ENCODE data around the gene MYRF. TPM values are rescaled to one million over a fixed set of nuclear protein-coding genes. Genes with fewer than 3 reads are reported as not detected.

Gene MYRF
- total and polyA plus RNA-seq, 2 of the 13 experiments (the other 11 are each of a cell fraction or from before 2014, with no cell fraction given) = 10.2 to 25.9 TPM

DNA sequence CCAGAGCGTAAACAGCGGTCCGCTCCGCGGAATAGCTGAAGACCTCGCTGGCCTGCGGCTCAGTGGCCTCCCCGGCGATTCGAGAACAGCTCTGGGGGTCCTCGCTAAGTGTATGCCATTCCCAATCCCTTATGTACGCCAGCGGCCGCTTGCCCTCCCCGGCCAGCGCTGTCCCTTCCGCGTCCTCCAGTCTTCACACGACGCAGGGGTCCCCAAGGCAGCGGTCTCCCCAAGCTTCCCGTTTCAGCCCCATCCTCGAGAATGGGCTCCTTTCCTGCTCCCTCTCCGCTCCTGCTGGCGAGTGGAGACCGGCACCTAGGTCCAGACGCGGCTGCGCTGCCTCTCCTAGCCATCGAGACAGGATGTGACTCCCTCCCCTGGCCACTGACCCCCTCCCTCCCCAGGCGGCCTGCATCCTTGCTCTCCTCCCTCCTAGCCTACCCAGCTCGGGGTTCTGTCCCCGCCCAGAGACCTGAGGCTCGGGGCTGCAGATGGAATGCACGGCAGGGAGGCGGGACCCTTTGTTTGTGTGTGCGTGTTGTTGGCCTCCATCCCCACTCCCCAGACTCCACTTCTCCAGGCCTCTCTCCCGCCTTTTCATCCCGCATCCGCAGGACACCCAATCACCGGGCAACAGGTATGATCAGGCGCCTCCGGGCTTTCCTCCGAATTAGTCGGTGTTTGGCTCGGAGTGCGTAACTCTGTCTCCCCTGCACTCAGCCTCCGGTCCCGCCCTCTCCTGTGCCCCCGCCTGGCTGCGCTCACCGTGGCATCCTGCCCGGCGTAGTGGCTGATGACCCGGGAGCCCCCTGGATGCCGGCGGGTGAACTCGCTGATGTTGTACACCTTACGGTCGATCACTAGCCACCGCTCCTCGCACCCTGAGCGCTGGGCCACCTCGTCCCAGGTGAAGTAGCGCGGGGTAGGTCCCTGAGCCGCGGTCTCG is 63.6 kb downstream of the MYRF start (continued):
- TF ChIP-seq, protein P1, sequence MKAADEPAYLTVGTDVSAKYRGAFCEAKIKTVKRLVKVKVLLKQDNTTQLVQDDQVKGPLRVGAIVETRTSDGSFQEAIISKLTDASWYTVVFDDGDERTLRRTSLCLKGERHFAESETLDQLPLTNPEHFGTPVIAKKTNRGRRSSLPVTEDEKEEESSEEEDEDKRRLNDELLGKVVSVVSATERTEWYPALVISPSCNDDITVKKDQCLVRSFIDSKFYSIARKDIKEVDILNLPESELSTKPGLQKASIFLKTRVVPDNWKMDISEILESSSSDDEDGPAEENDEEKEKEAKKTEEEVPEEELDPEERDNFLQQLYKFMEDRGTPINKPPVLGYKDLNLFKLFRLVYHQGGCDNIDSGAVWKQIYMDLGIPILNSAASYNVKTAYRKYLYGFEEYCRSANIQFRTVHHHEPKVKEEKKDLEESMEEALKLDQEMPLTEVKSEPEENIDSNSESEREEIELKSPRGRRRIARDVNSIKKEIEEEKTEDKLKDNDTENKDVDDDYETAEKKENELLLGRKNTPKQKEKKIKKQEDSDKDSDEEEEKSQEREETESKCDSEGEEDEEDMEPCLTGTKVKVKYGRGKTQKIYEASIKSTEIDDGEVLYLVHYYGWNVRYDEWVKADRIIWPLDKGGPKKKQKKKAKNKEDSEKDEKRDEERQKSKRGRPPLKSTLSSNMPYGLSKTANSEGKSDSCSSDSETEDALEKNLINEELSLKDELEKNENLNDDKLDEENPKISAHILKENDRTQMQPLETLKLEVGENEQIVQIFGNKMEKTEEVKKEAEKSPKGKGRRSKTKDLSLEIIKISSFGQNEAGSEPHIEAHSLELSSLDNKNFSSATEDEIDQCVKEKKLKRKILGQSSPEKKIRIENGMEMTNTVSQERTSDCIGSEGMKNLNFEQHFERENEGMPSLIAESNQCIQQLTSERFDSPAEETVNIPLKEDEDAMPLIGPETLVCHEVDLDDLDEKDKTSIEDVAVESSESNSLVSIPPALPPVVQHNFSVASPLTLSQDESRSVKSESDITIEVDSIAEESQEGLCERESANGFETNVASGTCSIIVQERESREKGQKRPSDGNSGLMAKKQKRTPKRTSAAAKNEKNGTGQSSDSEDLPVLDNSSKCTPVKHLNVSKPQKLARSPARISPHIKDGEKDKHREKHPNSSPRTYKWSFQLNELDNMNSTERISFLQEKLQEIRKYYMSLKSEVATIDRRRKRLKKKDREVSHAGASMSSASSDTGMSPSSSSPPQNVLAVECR (CRISPR knock-in tag; IDR thresholded peaks at IDR 0.05; ENCODE audit: borderline replicate concordance) = no peak
- TF ChIP-seq SRSF9 (IDR thresholded peaks at IDR 0.05; ENCODE audit: borderline replicate concordance, insufficient read depth, low read depth, low read length, poor library complexity, severe bottlenecking) (no peak), PHF5A (CRISPR knock-in tag; IDR thresholded peaks at IDR 0.05; ENCODE audit: low read depth, unreplicated experiment) (no peak), ZNF225 (CRISPR knock-in tag; IDR thresholded peaks at IDR 0.05) (no peak), SSRP1 (CRISPR knock-in tag; IDR thresholded peaks at IDR 0.05) (no peak), ZNF34 (CRISPR knock-in tag; IDR thresholded peaks at IDR 0.05; ENCODE audit: borderline replicate concordance) (no peak), ZSCAN12 (CRISPR knock-in tag; IDR thresholded peaks at IDR 0.05) (no peak; the same call in 1 of the 2 replicates), ZNF614 (CRISPR knock-in tag; IDR thresholded peaks at IDR 0.05; ENCODE audit: borderline replicate concordance) (peak; percentile 41; the same call in 1 of the 2 replicates), U2AF1 (optimal IDR thresholded peaks at IDR 0.05; ENCODE audit: low read depth, low read length) (peak; percentile 86), KDM6A (CRISPR knock-in tag; IDR thresholded peaks at IDR 0.05; ENCODE audit: low read depth) (no peak), MLLT10 (CRISPR knock-in tag; IDR thresholded peaks at IDR 0.05) (no peak), ZNF703 (CRISPR knock-in tag; IDR thresholded peaks at IDR 0.05; ENCODE audit: borderline replicate concordance) (no peak), PRMT3 (CRISPR knock-in tag; IDR thresholded peaks at IDR 0.05; ENCODE audit: borderline replicate concordance, low read depth) (no peak), JUND (CRISPR knock-in tag; IDR thresholded peaks at IDR 0.05) (0 out of 2 replicates have a peak, but pooled peaks have one; percentile 15)
- TF ChIP-seq, protein P2, sequence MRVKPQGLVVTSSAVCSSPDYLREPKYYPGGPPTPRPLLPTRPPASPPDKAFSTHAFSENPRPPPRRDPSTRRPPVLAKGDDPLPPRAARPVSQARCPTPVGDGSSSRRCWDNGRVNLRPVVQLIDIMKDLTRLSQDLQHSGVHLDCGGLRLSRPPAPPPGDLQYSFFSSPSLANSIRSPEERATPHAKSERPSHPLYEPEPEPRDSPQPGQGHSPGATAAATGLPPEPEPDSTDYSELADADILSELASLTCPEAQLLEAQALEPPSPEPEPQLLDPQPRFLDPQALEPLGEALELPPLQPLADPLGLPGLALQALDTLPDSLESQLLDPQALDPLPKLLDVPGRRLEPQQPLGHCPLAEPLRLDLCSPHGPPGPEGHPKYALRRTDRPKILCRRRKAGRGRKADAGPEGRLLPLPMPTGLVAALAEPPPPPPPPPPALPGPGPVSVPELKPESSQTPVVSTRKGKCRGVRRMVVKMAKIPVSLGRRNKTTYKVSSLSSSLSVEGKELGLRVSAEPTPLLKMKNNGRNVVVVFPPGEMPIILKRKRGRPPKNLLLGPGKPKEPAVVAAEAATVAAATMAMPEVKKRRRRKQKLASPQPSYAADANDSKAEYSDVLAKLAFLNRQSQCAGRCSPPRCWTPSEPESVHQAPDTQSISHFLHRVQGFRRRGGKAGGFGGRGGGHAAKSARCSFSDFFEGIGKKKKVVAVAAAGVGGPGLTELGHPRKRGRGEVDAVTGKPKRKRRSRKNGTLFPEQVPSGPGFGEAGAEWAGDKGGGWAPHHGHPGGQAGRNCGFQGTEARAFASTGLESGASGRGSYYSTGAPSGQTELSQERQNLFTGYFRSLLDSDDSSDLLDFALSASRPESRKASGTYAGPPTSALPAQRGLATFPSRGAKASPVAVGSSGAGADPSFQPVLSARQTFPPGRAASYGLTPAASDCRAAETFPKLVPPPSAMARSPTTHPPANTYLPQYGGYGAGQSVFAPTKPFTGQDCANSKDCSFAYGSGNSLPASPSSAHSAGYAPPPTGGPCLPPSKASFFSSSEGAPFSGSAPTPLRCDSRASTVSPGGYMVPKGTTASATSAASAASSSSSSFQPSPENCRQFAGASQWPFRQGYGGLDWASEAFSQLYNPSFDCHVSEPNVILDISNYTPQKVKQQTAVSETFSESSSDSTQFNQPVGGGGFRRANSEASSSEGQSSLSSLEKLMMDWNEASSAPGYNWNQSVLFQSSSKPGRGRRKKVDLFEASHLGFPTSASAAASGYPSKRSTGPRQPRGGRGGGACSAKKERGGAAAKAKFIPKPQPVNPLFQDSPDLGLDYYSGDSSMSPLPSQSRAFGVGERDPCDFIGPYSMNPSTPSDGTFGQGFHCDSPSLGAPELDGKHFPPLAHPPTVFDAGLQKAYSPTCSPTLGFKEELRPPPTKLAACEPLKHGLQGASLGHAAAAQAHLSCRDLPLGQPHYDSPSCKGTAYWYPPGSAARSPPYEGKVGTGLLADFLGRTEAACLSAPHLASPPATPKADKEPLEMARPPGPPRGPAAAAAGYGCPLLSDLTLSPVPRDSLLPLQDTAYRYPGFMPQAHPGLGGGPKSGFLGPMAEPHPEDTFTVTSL (CRISPR knock-in tag; IDR thresholded peaks at IDR 0.05; ENCODE audit: borderline replicate concordance) = no peak
- TF ChIP-seq, protein P3, sequence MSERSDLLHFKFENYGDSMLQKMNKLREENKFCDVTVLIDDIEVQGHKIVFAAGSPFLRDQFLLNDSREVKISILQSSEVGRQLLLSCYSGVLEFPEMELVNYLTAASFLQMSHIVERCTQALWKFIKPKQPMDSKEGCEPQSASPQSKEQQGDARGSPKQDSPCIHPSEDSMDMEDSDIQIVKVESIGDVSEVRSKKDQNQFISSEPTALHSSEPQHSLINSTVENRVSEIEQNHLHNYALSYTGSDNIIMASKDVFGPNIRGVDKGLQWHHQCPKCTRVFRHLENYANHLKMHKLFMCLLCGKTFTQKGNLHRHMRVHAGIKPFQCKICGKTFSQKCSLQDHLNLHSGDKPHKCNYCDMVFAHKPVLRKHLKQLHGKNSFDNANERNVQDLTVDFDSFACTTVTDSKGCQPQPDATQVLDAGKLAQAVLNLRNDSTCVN (CRISPR knock-in tag; IDR thresholded peaks at IDR 0.05; ENCODE audit: borderline replicate concordance) = no peak

Data from HepG2 (cell line).